HL-60 (cell line): ENCODE results near the gene UBAC2.

Source experiments
- GABPA ChIP-seq: IDR thresholded peaks from 2 replicates; pipeline ENCODE4 v1.6.1; 2012; ENCODE audit warnings: low read depth
- TF ChIP-seq, protein P1 (sequence below): IDR thresholded peaks from 2 replicates; pipeline ENCODE4 v1.6.1; 2012; ENCODE audit warnings: low read depth; ENCODE audit not compliant: insufficient replicate concordance
- TF ChIP-seq, protein P2 (sequence below): IDR thresholded peaks from one replicate; pipeline ENCODE4 v1.5.1; 2011; ENCODE audit warnings: low read length, control low read depth, inconsistent platforms; ENCODE audit not compliant: insufficient read depth

DNA sequence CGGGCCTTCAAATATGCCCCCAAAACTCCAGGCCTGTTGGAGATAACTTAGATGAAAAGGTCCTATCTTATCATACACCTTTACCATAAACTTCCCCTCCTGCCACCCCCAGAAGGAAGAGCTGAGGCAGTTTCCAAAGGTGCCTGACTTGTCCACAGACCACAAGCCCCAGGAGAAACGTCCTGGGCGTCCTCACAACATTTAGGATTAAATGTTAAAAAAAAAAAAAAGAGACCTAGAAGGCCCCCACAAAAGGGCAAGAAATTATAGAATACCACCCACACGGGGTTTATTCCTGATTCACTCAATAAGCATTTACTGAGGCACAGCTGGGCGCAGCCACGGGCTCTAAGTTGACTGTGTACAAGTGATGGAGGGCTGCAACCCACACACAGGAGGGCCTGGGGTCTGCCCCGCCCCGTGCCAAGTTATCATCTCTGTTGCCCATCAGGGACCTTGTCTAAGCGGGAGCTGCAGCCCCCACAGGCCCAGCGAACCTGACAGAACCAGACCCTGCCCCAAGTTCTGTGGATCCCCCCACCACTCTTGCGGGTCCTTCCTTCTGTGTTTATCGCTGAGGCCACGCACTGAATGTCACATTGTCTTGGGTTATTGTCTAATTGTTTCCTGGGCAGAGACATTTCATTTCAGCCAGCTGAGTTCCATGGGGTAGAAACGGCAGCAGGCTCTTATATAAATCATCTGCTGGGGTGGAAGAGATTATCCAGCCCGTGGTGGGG lies 217.6 kb downstream of the UBAC2 start:
- TF ChIP-seq, protein P1, sequence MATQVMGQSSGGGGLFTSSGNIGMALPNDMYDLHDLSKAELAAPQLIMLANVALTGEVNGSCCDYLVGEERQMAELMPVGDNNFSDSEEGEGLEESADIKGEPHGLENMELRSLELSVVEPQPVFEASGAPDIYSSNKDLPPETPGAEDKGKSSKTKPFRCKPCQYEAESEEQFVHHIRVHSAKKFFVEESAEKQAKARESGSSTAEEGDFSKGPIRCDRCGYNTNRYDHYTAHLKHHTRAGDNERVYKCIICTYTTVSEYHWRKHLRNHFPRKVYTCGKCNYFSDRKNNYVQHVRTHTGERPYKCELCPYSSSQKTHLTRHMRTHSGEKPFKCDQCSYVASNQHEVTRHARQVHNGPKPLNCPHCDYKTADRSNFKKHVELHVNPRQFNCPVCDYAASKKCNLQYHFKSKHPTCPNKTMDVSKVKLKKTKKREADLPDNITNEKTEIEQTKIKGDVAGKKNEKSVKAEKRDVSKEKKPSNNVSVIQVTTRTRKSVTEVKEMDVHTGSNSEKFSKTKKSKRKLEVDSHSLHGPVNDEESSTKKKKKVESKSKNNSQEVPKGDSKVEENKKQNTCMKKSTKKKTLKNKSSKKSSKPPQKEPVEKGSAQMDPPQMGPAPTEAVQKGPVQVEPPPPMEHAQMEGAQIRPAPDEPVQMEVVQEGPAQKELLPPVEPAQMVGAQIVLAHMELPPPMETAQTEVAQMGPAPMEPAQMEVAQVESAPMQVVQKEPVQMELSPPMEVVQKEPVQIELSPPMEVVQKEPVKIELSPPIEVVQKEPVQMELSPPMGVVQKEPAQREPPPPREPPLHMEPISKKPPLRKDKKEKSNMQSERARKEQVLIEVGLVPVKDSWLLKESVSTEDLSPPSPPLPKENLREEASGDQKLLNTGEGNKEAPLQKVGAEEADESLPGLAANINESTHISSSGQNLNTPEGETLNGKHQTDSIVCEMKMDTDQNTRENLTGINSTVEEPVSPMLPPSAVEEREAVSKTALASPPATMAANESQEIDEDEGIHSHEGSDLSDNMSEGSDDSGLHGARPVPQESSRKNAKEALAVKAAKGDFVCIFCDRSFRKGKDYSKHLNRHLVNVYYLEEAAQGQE = no peak
- TF ChIP-seq, protein P2, sequence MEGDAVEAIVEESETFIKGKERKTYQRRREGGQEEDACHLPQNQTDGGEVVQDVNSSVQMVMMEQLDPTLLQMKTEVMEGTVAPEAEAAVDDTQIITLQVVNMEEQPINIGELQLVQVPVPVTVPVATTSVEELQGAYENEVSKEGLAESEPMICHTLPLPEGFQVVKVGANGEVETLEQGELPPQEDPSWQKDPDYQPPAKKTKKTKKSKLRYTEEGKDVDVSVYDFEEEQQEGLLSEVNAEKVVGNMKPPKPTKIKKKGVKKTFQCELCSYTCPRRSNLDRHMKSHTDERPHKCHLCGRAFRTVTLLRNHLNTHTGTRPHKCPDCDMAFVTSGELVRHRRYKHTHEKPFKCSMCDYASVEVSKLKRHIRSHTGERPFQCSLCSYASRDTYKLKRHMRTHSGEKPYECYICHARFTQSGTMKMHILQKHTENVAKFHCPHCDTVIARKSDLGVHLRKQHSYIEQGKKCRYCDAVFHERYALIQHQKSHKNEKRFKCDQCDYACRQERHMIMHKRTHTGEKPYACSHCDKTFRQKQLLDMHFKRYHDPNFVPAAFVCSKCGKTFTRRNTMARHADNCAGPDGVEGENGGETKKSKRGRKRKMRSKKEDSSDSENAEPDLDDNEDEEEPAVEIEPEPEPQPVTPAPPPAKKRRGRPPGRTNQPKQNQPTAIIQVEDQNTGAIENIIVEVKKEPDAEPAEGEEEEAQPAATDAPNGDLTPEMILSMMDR = no peak
- TF ChIP-seq GABPA = no peak
